GM23338 (cell line): Measurements from ENCODE around the gene ACP6.

Source experiments
- CREB1 ChIP-seq: fragments of 250-450 bp; sonication (Bioruptor Pico); IDR thresholded peaks from 2 replicates; pipeline ENCODE4 v1.5.0; 2020; ENCODE audit warnings: low read depth, mild to moderate bottlenecking, moderate library complexity
- CTCF ChIP-seq, 2 experiments: fragments of 200-600 bp in 1 of 2; sonication (generic) in 1 of 2; conservative IDR thresholded peaks; 2 replicates each; pipeline versions ENCODE4 v1.5.1 to v1.6.1; 2016 to 2017; ENCODE audit warnings: antibody characterized with exemption in 2 of 2, low read depth in 2 of 2, mild to moderate bottlenecking in 2 of 2, moderate library complexity in 1 of 2
- ETS1 ChIP-seq: IDR thresholded peaks from 2 replicates; pipeline ENCODE4 v1.6.1; 2016; ENCODE audit warnings: antibody characterized with exemption
- EZH2 ChIP-seq: fragments of 200-600 bp; sonication (generic); IDR thresholded peaks from one replicate; pipeline ENCODE4 v1.8.0; 2017; ENCODE audit warnings: antibody characterized with exemption, mild to moderate bottlenecking, low read depth; ENCODE audit not compliant: unreplicated experiment
- EZH2phosphoT487 ChIP-seq: fragments of 200-600 bp; sonication (generic); IDR thresholded peaks from one replicate; pipeline ENCODE4 v1.8.1; 2018; ENCODE audit warnings: antibody characterized with exemption; ENCODE audit not compliant: unreplicated experiment
- JUNB ChIP-seq: IDR thresholded peaks from one replicate; pipeline ENCODE4 v1.6.1; 2016; ENCODE audit warnings: antibody characterized with exemption; ENCODE audit not compliant: unreplicated experiment
- NANOG ChIP-seq: IDR thresholded peaks from 2 replicates; pipeline ENCODE4 v1.6.1; 2016; ENCODE audit warnings: antibody characterized with exemption, borderline replicate concordance
- POLR2AphosphoS5 ChIP-seq: IDR thresholded peaks from 2 replicates; pipeline ENCODE4 v1.6.1; 2016; ENCODE audit warnings: antibody characterized with exemption, low read depth
- REST ChIP-seq: IDR thresholded peaks from one replicate; pipeline ENCODE4 v1.6.1; 2018; ENCODE audit warnings: antibody characterized with exemption; ENCODE audit not compliant: unreplicated experiment
- ZNF114 ChIP-seq: fragments of 250-450 bp; sonication (Bioruptor Pico); IDR thresholded peaks from 2 replicates; pipeline ENCODE4 v1.5.0; 2020; ENCODE audit warnings: mild to moderate bottlenecking, moderate library complexity

- TF ChIP-seq EZH2phosphoT487 = no peak
- TF ChIP-seq CTCF (conservative IDR thresholded peaks at IDR 0.05; ENCODE audit: low read depth in 2 of 2) = no peak
- no peak for TF ChIP-seq EZH2
- no peak for TF ChIP-seq ZNF114 (CRISPR knock-in tag)
- no peak for TF ChIP-seq NANOG
- no peak for TF ChIP-seq REST
- TF ChIP-seq POLR2AphosphoS5 = no peak
- no peak for TF ChIP-seq CREB1 (CRISPR knock-in tag)
- no peak for TF ChIP-seq JUNB
- TF ChIP-seq ETS1 = no peak
Observed at GRCh38 chr1:147624011-147624410, 46.3 kb downstream of the ACP6 start.
